PC-3 (cell line): ENCODE results near the gene KIAA0040. TPM values are rescaled to one million over a fixed set of nuclear protein-coding genes. Genes with fewer than 3 reads are reported as not detected.

Experiments
- ATAC-seq: fragments of 200-7000 bp; cut with Tn5 transposase; 2 replicates; pipeline ENCODE4 v1.9.1; 2020; ENCODE audit warnings: mild to moderate bottlenecking, moderate library complexity
- BruUV-seq: library from RNA; stranded (reverse); fragments of 400-500 nt; replicated peaks from 2 replicates; lab custom pipeline; 2021; lab: Mats Ljungman, UMichigan
- CTCF ChIA-PET: fragments of 300-600 bp; sonication (Branson Sonifier 250); formaldehyde crosslinking; loops from one replicate; lab custom pipeline; 2022; ENCODE audit warnings: antibody characterized with exemption; lab: Charles Lee
- POLR2A ChIA-PET: fragments of 300-600 bp; sonication (Branson Sonifier 250); formaldehyde crosslinking; loops from one replicate; lab custom pipeline; 2022; ENCODE audit warnings: antibody characterized with exemption; ENCODE audit not compliant: unreplicated experiment; lab: Charles Lee
- DNase-seq: peaks from one replicate; pipeline ENCODE4 v3.0.0-alpha.2; 2015
- H2AFZ ChIP-seq: fragments of 300-600 bp; sonication (generic); 2 replicates; pipeline ENCODE4 v1.6.0; 2016; ENCODE audit warnings: antibody characterized with exemption, low read length
- H3F3A ChIP-seq: fragments of 300-600 bp; sonication (generic); one replicate; pipeline ENCODE4 v1.6.0; 2017; ENCODE audit warnings: antibody characterized with exemption, low read length, control low read depth, mild to moderate bottlenecking; ENCODE audit not compliant: unreplicated experiment
- H3K27ac ChIP-seq: fragments of 300-600 bp; sonication (generic); 2 replicates; pipeline ENCODE4 v1.5.1; 2016; ENCODE audit warnings: mild to moderate bottlenecking, low read length
- H3K27me3 ChIP-seq: fragments of 300-600 bp; sonication (generic); 2 replicates; pipeline ENCODE4 v1.6.1; 2016; ENCODE audit warnings: low read length, mixed read lengths
- H3K36me3 ChIP-seq: fragments of 300-600 bp; sonication (generic); 2 replicates; pipeline ENCODE4 v1.6.1; 2016; ENCODE audit warnings: low read depth, mixed run types, low read length, mixed read lengths
- H3K4me1 ChIP-seq: fragments of 300-600 bp; sonication (generic); 2 replicates; pipeline ENCODE4 v1.5.1; 2016; ENCODE audit warnings: low read length; ENCODE audit not compliant: insufficient read depth
- H3K4me2 ChIP-seq: fragments of 300-600 bp; sonication (generic); 2 replicates; pipeline ENCODE4 v1.6.0; 2016; ENCODE audit warnings: low read length
- H3K4me3 ChIP-seq: fragments of 300-600 bp; sonication (generic); 2 replicates; pipeline ENCODE4 v1.5.1; 2016; ENCODE audit warnings: mild to moderate bottlenecking, low read length, mixed read lengths
- H3K79me2 ChIP-seq: fragments of 300-600 bp; sonication (generic); 2 replicates; pipeline ENCODE4 v1.6.1; 2017; ENCODE audit warnings: low read length, mixed read lengths
- H3K9ac ChIP-seq: fragments of 300-600 bp; sonication (generic); 2 replicates; pipeline ENCODE4 v1.6.0; 2016; ENCODE audit warnings: mild to moderate bottlenecking, low read length
- H3K9me2 ChIP-seq: fragments of 300-600 bp; sonication (generic); replicated peaks from 2 replicates; pipeline ENCODE4 v1.6.1; 2016; ENCODE audit warnings: mixed run types, low read length, mixed read lengths
- H3K9me3 ChIP-seq: fragments of 300-600 bp; sonication (generic); 2 replicates; pipeline ENCODE4 v1.6.1; 2016; ENCODE audit warnings: low read length, mixed read lengths
- H4K20me1 ChIP-seq: fragments of 300-600 bp; sonication (generic); 2 replicates; pipeline ENCODE4 v1.6.1; 2016; ENCODE audit warnings: low read length, mixed read lengths
- EZH2 ChIP-seq: fragments of 300-600 bp; sonication (generic); IDR thresholded peaks from one replicate; pipeline ENCODE4 v1.6.1; 2017; ENCODE audit warnings: antibody characterized with exemption, mild to moderate bottlenecking, low read length; ENCODE audit not compliant: unreplicated experiment
- EZH2phosphoT487 ChIP-seq: fragments of 300-600 bp; sonication (generic); IDR thresholded peaks from 2 replicates; pipeline ENCODE4 v1.6.1; 2018; ENCODE audit warnings: mild to moderate bottlenecking, antibody characterized with exemption, low read length, borderline replicate concordance
- intact Hi-C: fragments of 100-400 bp; cut with micrococcal nuclease; formaldehyde crosslinking; loops from 2 replicates; pipeline ENCODE4 v1.9.0; 2023
- total RNA-seq: library from RNA; depleted of rRNA; stranded (reverse); fragments of >200 nt; gene quantifications from 2 replicates; pipeline ENCODE4 v1.2.3, GENCODE V29; 2014
- TF ChIP-seq, protein P1 (sequence below): fragments of 300-600 bp; sonication (generic); conservative IDR thresholded peaks from 2 replicates; pipeline ENCODE4 v1.5.1; 2017; ENCODE audit warnings: antibody characterized with exemption, low read depth, mild to moderate bottlenecking, low read length

KIAA0040 gene
- total RNA-seq, 1 experiment from 2014 or later, result 17.8 TPM

GRCh38 chr1:175129182-175129581, 63.4 kb downstream of the KIAA0040 start:
- H4K20me1 ChIP-seq, result no peaks in the 10 kb centered on the region
- BruUV-seq, result no TSS peak
- ChIA-PET POLR2A (no interaction called here), CTCF (no interaction called here)
- TF ChIP-seq EZH2, result no peak
- no peak for TF ChIP-seq EZH2phosphoT487
- TF ChIP-seq, protein P1, sequence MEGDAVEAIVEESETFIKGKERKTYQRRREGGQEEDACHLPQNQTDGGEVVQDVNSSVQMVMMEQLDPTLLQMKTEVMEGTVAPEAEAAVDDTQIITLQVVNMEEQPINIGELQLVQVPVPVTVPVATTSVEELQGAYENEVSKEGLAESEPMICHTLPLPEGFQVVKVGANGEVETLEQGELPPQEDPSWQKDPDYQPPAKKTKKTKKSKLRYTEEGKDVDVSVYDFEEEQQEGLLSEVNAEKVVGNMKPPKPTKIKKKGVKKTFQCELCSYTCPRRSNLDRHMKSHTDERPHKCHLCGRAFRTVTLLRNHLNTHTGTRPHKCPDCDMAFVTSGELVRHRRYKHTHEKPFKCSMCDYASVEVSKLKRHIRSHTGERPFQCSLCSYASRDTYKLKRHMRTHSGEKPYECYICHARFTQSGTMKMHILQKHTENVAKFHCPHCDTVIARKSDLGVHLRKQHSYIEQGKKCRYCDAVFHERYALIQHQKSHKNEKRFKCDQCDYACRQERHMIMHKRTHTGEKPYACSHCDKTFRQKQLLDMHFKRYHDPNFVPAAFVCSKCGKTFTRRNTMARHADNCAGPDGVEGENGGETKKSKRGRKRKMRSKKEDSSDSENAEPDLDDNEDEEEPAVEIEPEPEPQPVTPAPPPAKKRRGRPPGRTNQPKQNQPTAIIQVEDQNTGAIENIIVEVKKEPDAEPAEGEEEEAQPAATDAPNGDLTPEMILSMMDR, result no peak
- no peak overlapping the region for H3K9ac ChIP-seq
- peak; percentile 39 for DNase-seq
- H3F3A ChIP-seq, result no peaks in the 10 kb centered on the region
- H3K9me3 ChIP-seq, result no peaks in the 10 kb centered on the region
- no peaks in the 10 kb centered on the region for H3K79me2 ChIP-seq
- no peak for ATAC-seq
- no peak overlapping the region for H3K4me3 ChIP-seq
- H3K36me3 ChIP-seq, result no peaks in the 10 kb centered on the region
- H3K27me3 ChIP-seq, result no peaks in the 10 kb centered on the region
- H3K27ac ChIP-seq, result no peak overlapping the region
- intact Hi-C loops, result no loop called here
- no peaks in the 10 kb centered on the region for H3K4me1 ChIP-seq
- H3K4me2 ChIP-seq, result no peak overlapping the region
- no peak overlapping the region for H2AFZ ChIP-seq
- H3K9me2 ChIP-seq, result no peaks in the 10 kb centered on the region

DNA sequence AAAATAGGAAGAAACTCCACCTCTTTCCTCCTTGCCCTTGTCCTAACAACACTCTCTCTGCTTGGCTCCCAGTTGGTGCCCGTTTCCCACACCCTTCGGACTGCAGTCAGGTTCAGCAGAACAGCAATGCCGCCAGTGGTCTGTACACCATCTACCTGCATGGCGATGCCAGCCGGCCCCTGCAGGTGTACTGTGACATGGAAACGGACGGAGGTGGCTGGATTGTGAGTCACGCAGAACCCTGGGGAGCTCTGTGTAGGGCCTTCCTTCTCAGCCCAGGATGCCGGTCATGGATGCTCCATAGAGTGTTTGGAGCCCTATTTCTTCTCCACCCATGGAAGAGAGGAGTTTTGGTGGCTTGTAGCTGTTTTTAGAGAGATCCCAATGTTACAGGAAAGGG, 64.1 kb downstream of the KIAA0040 start:
- no peak overlapping the region for H3K4me3 ChIP-seq
- no TSS peak for BruUV-seq
- H3K4me1 ChIP-seq, result no peaks in the 10 kb centered on the region
- H3K9me2 ChIP-seq, result no peaks in the 10 kb centered on the region
- no peaks in the 10 kb centered on the region for H3K79me2 ChIP-seq
- ATAC-seq (no peak), DNase-seq (no peak)
- intact Hi-C loops, result no loop called here
- H2AFZ ChIP-seq, result no peak overlapping the region
- H3K36me3 ChIP-seq, result no peaks in the 10 kb centered on the region
- no peak overlapping the region for H3K9ac ChIP-seq
- no peaks in the 10 kb centered on the region for H3F3A ChIP-seq
- H3K4me2 ChIP-seq, result no peak overlapping the region
- POLR2A ChIA-PET, result no interaction called here
- TF ChIP-seq, protein P1, result no peak
- CTCF ChIA-PET, result no interaction called here
- H3K9me3 ChIP-seq, result no peaks in the 10 kb centered on the region
- no peak overlapping the region for H3K27ac ChIP-seq
- H3K27me3 ChIP-seq, result no peaks in the 10 kb centered on the region
- no peaks in the 10 kb centered on the region for H4K20me1 ChIP-seq

DNA sequence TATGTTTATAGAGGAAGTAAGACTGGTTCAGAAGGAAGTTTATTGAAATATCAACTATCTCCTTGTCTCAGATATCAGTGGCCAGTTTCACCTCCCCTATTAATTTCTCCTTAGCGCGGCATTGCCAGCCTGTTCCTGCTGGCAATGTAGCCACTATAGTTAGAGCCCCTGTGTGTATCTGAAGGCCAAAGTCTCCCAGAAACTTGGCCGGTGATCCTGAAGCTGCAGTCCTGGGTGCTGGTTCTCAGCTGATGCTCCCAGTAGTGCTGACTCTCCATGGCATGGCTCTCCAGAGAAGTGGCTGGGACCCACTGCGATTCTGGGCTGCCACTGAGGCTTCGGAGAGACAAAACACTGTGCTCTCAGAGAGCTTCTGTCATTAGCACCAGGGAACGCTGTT, 65.0 kb downstream of the KIAA0040 start:
- H3K4me2 ChIP-seq, result no peak overlapping the region
- TF ChIP-seq EZH2phosphoT487, result no peak
- no peak for TF ChIP-seq EZH2
- TF ChIP-seq, protein P1, result no peak
- H3K27me3 ChIP-seq, result no peaks in the 10 kb centered on the region
- H3K36me3 ChIP-seq, result no peaks in the 10 kb centered on the region
- no peak overlapping the region for H3K9ac ChIP-seq
- H3K4me1 ChIP-seq, result no peaks in the 10 kb centered on the region
- no peaks in the 10 kb centered on the region for H3K9me2 ChIP-seq
- CTCF ChIA-PET, result no interaction called here
- H3K27ac ChIP-seq, result no peak overlapping the region
- H3F3A ChIP-seq, result no peaks in the 10 kb centered on the region
- no peaks in the 10 kb centered on the region for H4K20me1 ChIP-seq
- intact Hi-C loops, result no loop called here
- POLR2A ChIA-PET, result no interaction called here
- no TSS peak for BruUV-seq
- DNase-seq, result no peak
- no peak overlapping the region for H2AFZ ChIP-seq
- no peak overlapping the region for H3K4me3 ChIP-seq
- no peaks in the 10 kb centered on the region for H3K9me3 ChIP-seq
- H3K79me2 ChIP-seq, result no peaks in the 10 kb centered on the region
- no peak for ATAC-seq
